ES-I3 (cell line): ENCODE data around the gene PRPF38A.

Experiments used
- H3K36me3 ChIP-seq: 2 replicates; pipeline ENCODE4 v1.6.1; 2013; ENCODE audit warnings: mild to moderate bottlenecking, low read length, control low read depth, moderate library complexity; ENCODE audit not compliant: insufficient read depth
- H3K4me1 ChIP-seq: 2 replicates; pipeline ENCODE4 v1.6.1; 2013; ENCODE audit warnings: mild to moderate bottlenecking, control low read depth, low read length; ENCODE audit not compliant: insufficient read depth
- H3K9ac ChIP-seq: 2 replicates; pipeline ENCODE4 v1.6.1; 2013; ENCODE audit warnings: low read depth, mild to moderate bottlenecking, low read length, moderate library complexity
- H3K9me3 ChIP-seq: 2 replicates; pipeline ENCODE4 v1.6.1; 2013; ENCODE audit warnings: mild to moderate bottlenecking, low read length, moderate library complexity; ENCODE audit not compliant: control insufficient read depth, insufficient read depth

Gene PRPF38A

DNA sequence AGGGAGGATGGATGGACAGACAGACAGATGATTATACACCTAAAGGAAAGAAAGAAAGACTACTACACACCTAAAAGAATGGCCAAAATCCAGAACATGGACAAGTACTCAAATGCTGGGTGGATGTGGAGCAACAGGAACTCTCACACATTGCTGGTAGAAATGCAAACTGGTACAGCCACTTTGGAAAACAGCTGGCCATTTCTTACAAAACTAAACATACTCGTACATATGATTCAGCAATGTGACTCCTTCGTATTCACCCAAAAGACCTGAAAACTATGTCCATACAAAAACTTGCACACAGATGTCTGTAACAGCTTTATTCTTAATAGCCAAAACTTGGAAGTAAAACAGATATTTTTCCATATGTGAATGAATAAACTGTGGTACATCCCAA, 51.3 kb downstream of the PRPF38A start:
- H3K36me3 ChIP-seq: no peaks in the 10 kb centered on the region
- H3K9me3 ChIP-seq: no peaks in the 10 kb centered on the region
- no peak overlapping the region for H3K9ac ChIP-seq
- H3K4me1 ChIP-seq: peaks cover 17% of the 10 kb centered on the region; the same call in 1 of the 2 replicates

DNA sequence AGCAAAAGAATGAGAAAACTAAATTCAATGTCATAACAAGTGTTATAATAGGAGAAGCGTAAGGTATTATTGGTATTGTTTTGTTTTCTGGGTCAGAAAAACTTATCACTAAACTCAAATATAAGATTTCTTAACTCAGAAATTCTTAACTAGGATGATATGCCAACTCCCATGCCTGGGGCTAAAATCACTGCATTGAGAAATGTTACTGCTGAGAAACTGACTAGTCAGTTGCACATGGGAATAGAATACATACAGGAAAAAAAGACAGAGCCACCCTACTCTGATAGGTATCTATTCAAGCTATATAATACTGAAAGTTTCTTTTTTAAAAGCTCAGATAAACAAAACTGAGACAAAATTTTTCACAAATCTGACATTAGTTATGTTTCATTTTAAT, 56.3 kb downstream of the PRPF38A start:
- H3K9ac ChIP-seq: no peak overlapping the region
- no peaks in the 10 kb centered on the region for H3K9me3 ChIP-seq
- no peaks in the 10 kb centered on the region for H3K36me3 ChIP-seq
- H3K4me1 ChIP-seq: peaks cover 9% of the 10 kb centered on the region

DNA sequence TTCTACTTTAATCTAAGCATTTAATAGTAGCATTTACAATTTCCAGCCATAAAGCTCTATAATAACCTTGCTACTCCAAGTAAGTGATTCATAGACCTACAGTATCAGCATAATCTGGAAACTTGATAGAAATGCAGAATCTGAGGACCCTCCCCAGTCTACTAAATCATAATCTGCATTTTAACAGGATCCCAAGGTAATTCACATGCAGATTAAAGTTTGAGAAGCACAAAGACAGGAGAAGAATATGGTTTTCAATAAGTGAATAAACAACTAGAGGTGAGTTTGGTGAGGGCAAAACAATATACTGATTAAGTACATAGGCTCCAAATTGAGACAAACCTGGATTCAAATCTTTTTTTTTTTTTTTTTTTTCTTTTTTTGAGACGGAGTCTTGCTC, 57.4 kb downstream of the PRPF38A start:
- Histone ChIP-seq H3K4me1 (peaks cover 9% of the 10 kb centered on the region), H3K9ac (no peak overlapping the region)

DNA sequence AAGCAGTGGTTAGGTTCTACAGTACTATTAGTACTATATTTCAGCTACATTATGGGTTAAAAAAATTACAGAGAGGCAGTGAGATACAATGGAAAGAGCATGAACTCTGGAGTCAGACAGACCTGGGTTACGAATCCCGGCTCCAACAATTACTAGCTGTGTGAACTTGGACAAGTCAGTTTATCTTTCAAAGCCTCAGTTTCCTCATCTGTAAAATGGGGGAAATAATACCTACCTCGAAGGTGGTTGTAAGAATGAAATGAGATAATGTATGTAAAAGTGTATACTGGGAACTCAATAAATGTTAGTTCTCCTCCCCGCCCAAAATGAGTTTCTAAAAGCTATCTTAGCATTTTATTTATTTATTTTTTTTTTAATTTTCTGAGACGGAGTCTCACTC, 59.5 kb downstream of the PRPF38A start:
- Histone ChIP-seq H3K9ac (no peak overlapping the region), H3K36me3 (no peaks in the 10 kb centered on the region), H3K4me1 (peaks cover 9% of the 10 kb centered on the region), H3K9me3 (no peaks in the 10 kb centered on the region)

More for the DNA sequence above, 57.4 kb downstream of the PRPF38A start:
- H3K9me3 ChIP-seq: no peaks in the 10 kb centered on the region
- H3K36me3 ChIP-seq: no peaks in the 10 kb centered on the region

DNA sequence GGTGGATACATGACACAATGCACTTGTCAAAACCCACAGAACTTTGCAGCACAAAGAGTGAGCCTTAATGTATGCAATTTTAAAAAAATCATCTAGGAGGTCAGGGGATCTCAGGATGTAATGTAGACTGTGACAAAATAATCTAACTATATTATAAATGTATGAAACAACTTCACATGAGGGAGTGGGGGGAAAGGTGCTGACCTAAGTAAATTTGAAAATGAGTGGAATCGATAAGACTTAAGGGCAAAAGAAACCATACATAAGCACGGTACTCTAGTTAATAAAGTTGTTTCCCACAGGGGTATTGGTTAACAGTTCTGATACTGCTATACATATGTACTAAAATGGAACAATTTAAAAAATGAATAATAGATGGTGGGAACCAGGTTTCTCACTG, 64.7 kb downstream of the PRPF38A start:
- H3K9me3 ChIP-seq: no peaks in the 10 kb centered on the region
- H3K9ac ChIP-seq: no peak overlapping the region
- peaks cover 3% of the 10 kb centered on the region; the same call in 1 of the 2 replicates for H3K36me3 ChIP-seq
- no peaks in the 10 kb centered on the region for H3K4me1 ChIP-seq
